ENCODE results near the gene NUCKS1.

DNA sequence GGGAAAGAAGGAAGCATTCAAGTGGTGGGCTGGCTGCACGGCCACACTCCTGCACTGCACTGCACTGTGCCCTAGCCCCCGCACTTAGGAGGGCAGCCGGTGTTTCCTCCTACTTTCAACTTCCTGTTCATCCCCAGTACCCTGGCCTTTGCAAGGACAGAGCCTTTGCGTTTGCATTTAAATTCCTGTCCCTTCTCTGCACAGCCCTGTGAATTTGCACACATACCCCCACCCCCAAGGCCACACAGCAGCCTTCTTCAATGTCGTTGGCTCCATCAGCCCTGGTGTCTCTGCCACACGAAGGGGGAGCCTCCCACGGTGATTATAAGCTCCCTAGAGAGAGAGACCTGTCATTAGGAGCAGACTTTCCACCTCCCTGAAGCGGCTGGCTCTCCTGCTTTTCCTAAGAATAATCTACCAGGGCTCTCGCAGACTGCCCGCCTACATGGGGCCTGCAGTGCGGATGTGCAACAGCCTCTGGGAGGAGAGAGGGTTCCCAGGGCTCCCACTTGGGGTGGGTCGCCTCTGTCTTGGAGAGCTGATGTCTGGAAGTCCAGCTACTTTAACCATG lies 56.5 kb downstream of the NUCKS1 start:
- TF ChIP-seq CTCF (conservative IDR thresholded peaks at IDR 0.05; ENCODE audit: low read length) (no peak), EZH2phosphoT487 (IDR thresholded peaks at IDR 0.05; ENCODE audit: borderline replicate concordance) (no peak)
